Measurements from ENCODE around the gene GALK2. TPM values are rescaled to one million over a fixed set of nuclear protein-coding genes. Genes with fewer than 3 reads are reported as not detected.

The GALK2 gene
- total RNA-seq, result 10 to 100 TPM; 26.9 to 37.7 (median 30.2) TPM
- polyA plus RNA-seq, result 19.2 TPM
- long read RNA-seq, donor 1, full-length matches to known transcripts, result 26 of 44 reads
- long read RNA-seq, donor 1, partial matches to known transcripts, result 3 of 44 reads
- long read RNA-seq, donor 1, other reads (novel, unspliced or antisense), result 15 of 44 reads
- long read RNA-seq, donor 2, full-length matches to known transcripts, result 14 of 25 reads
- long read RNA-seq, donor 2, partial matches to known transcripts, result 0 of 25 reads
- long read RNA-seq, donor 2, other reads (novel, unspliced or antisense), result 11 of 25 reads
- long read RNA-seq, donor 3, full-length matches to known transcripts, result 36 of 96 reads
- long read RNA-seq, donor 3, partial matches to known transcripts, result 1 of 96 reads
- long read RNA-seq, donor 3, other reads (novel, unspliced or antisense), result 59 of 96 reads
- long read RNA-seq, donor 4, full-length matches to known transcripts, result 2 of 13 reads
- long read RNA-seq, donor 4, partial matches to known transcripts, result 3 of 13 reads
- long read RNA-seq, donor 4, other reads (novel, unspliced or antisense), result 8 of 13 reads

DNA sequence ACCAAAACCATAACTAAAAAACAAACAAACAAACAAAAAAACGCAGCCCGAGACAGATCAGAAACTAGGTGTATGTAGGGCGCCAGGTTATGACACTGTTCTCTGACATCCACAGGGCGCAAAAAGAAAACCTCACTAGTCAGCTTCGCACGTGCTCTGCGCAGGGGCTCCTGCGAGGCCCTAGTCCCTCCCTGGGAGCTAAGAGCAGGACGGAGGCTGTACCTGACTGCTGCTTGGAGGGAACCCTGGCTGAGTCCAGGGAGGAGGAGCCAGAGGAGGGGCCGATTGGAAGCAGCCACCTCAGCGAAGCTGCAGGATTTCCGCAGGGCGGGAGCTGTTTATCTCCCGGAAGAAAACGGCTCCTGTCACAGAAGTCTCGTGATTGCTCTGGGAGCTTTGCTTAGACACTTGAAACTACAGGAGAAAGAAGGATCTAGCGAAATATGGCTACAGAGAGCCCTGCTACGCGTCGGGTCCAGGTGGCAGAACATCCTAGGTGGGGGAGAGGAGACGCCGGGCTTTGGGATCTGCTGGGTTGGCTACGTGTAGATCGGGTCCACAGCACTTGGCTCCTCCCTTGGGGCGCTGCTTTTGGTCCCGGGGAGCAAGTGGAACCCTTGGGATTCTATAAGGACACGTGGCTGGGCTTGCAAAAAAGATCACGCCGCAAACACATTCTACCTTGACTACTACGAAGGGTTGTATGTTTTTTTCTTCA is at the start of gene GALK2:
Gene GALK2, plus strand, starts transcription at position 368 of the 718 bp plus-strand sequence. Its CDS starts 76 bp downstream, at position 444.
- Histone ChIP-seq H3K4me3 (ENCODE audit: low read length) (peak within 1 kb of the TSS; percentile 94), H3K9me3 (ENCODE audit: control insufficient read depth, low read length) (no peaks in the 10 kb centered on the region), H3K27ac (ENCODE audit: low read length) (peak within 1 kb of the TSS; percentile 96), H3K4me1 (ENCODE audit: control insufficient read depth, insufficient read depth, low read length) (no peaks in the 10 kb centered on the region), H3K27me3 (ENCODE audit: control insufficient read depth, insufficient read depth) (no peaks in the 10 kb centered on the region)
- WGBS, result 5% methylated on average over 30 of the region's 30 CpGs
- DNase-seq (peak; percentile 85 to 91 (median 88)), ATAC-seq (peak; percentile 99 to 100)
- intact Hi-C loops (cut with DNase I), result no loop called here

- Histone ChIP-seq H3K4me1 (ENCODE audit: control insufficient read depth, insufficient read depth, low read length) (no peaks in the 10 kb centered on the region), H3K4me3 (ENCODE audit: low read length) (no peak overlapping the region), H3K27me3 (ENCODE audit: control insufficient read depth, insufficient read depth) (no peaks in the 10 kb centered on the region), H3K27ac (ENCODE audit: low read length) (no peak overlapping the region), H3K9me3 (ENCODE audit: control insufficient read depth, low read length) (no peaks in the 10 kb centered on the region)
- WGBS, result 67% methylated on average over 4 of the region's 4 CpGs
- DNase-seq (no peak), ATAC-seq (no peak)
- intact Hi-C loops (cut with DNase I), result loop anchor here in 1 of 4 donors (10.0 kb wide), 1 partner anchor 106 kb away; no protein-coding TSS in a partner anchor
These were observed 49.2 kb upstream of the GALK2 start for GRCh38 chr15:49120832-49121231.

DNA sequence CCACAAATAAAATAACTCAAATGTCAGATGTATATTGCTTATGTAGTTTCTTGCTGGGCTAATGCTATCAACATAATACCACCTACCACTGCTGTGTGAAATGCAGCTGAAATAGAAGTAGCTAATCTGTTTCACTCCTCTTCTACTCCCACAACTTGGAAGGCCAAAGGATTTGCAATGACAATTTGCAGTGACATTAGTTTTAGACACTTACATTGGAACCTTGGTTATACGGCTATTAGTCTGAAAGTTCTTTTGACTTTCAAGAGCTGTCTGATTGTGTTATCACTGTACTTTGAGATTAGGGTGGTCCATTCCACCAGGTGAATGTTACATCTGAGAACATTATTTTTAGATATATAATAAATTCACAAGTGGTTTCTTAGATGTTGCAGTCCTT is 48.1 kb upstream of the GALK2 start:
- H3K27ac ChIP-seq (ENCODE audit: low read length), result no peak overlapping the region
- ATAC-seq (no peak), DNase-seq (no peak)
- no peak overlapping the region for H3K4me3 ChIP-seq (ENCODE audit: low read length)
- intact Hi-C loops (cut with DNase I), result loop anchor here in 1 of 4 donors (10.0 kb wide), 1 partner anchor 107 kb away; no protein-coding TSS in a partner anchor
- no peaks in the 10 kb centered on the region for H3K9me3 ChIP-seq (ENCODE audit: control insufficient read depth, low read length)
- WGBS, result 69% methylated on average over 1 of the region's 1 CpG
- no peaks in the 10 kb centered on the region for H3K27me3 ChIP-seq (ENCODE audit: control insufficient read depth, insufficient read depth)
- H3K4me1 ChIP-seq (ENCODE audit: control insufficient read depth, insufficient read depth, low read length), result no peaks in the 10 kb centered on the region

DNA sequence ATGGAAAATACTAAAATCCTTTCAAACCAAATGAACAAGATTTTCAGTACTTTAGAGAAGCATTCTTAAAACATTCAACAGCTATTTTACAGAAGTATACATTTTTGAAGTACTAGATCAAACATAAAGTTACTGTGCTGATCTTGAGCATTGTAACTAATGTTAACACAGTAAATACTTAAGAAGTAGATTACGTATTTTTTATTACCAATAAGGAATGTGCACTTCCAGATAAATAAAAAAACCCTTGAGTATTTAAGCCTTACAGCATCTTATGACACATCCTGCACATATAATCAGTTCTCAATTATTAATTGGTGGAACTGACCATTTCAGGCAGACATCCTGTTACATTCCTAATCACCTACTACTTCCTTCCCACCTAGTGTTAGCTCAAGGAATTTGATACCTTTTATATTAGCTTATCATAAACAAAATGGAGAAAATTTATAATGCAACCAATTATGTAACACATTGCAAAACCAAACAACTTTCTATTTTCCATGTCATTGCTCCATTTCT is 47.4 kb upstream of the GALK2 start:
- H3K27me3 ChIP-seq (ENCODE audit: control insufficient read depth, insufficient read depth), result no peaks in the 10 kb centered on the region
- H3K4me1 ChIP-seq (ENCODE audit: control insufficient read depth, insufficient read depth, low read length), result no peaks in the 10 kb centered on the region
- no peaks in the 10 kb centered on the region for H3K9me3 ChIP-seq (ENCODE audit: control insufficient read depth, low read length)
- DNase-seq (no peak), ATAC-seq (no peak)
- intact Hi-C loops (cut with DNase I), result loop anchor here in 1 of 4 donors (10.0 kb wide), 1 partner anchor 108 kb away; no protein-coding TSS in a partner anchor
- no peak overlapping the region for H3K27ac ChIP-seq (ENCODE audit: low read length)
- no peak overlapping the region for H3K4me3 ChIP-seq (ENCODE audit: low read length)
- 64% methylated on average over 1 of the region's 1 CpG for WGBS

- Histone ChIP-seq H3K27ac (ENCODE audit: low read length) (no peak overlapping the region), H3K9me3 (ENCODE audit: control insufficient read depth, low read length) (no peaks in the 10 kb centered on the region), H3K4me1 (ENCODE audit: control insufficient read depth, insufficient read depth, low read length) (no peaks in the 10 kb centered on the region), H3K27me3 (ENCODE audit: control insufficient read depth, insufficient read depth) (no peaks in the 10 kb centered on the region), H3K4me3 (ENCODE audit: low read length) (no peak overlapping the region)
- DNase-seq (no peak), ATAC-seq (no peak)
- 60% methylated on average over 2 of the region's 2 CpGs for WGBS
- intact Hi-C loops (cut with DNase I), result loop anchor here in 1 of 4 donors (10.0 kb wide), 1 partner anchor 110 kb away; no protein-coding TSS in a partner anchor
These were observed 45.7 kb upstream of the GALK2 start for GRCh38 chr15:49124371-49124770.

GRCh38 chr15:49131403-49131802 is 38.6 kb upstream of the GALK2 start:
- Histone ChIP-seq H3K27ac (ENCODE audit: low read length) (no peak overlapping the region), H3K27me3 (ENCODE audit: control insufficient read depth, insufficient read depth) (no peaks in the 10 kb centered on the region), H3K9me3 (ENCODE audit: control insufficient read depth, low read length) (no peaks in the 10 kb centered on the region), H3K4me3 (ENCODE audit: low read length) (no peak overlapping the region), H3K4me1 (ENCODE audit: control insufficient read depth, insufficient read depth, low read length) (no peaks in the 10 kb centered on the region)
- no peak for DNase-seq
- ATAC-seq, result peak in 1 of 2 donors; percentile 26
- intact Hi-C loops (cut with DNase I), result loop anchor here in 1 of 4 donors (10.0 kb wide), 1 partner anchor 107 kb away; no protein-coding TSS in a partner anchor
- 62% methylated on average over 3 of the region's 3 CpGs for WGBS

DNA sequence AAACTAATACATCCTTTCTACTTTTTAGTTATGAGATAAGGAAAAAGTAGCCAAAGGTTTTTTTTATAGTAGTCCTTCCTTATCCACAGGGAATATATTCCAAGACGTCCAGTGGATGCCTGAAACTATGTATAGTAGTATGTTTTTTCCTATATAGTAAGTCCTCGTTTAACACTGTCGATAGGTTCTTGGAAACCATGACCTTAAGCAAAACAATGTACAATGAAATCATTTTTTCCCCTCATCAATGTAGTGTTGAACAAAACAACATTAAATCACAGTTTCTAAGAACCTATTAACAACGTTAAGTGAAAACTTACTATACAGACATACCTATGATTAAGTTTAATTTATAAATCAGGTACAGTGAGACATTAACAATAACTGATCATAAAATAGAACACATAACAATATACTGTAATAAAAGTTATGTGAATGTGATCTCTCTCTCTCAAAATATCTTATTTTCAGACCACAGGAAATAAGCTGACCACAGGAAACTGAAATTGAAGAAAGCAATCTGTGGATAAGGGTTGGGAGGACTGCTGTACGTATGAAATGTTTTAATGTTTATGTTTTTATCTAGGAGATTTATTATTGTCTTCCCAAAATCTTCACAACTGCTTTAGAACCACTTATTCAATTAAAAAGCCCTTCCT is 35.2 kb upstream of the GALK2 start:
- ATAC-seq (no peak), DNase-seq (no peak)
- Histone ChIP-seq H3K27me3 (ENCODE audit: control insufficient read depth, insufficient read depth) (no peaks in the 10 kb centered on the region), H3K4me3 (ENCODE audit: low read length) (no peak overlapping the region), H3K27ac (ENCODE audit: low read length) (no peak overlapping the region), H3K9me3 (ENCODE audit: control insufficient read depth, low read length) (no peaks in the 10 kb centered on the region), H3K4me1 (ENCODE audit: control insufficient read depth, insufficient read depth, low read length) (no peaks in the 10 kb centered on the region)
- intact Hi-C loops (cut with DNase I), result loop anchor here in 1 of 4 donors (10.0 kb wide), 1 partner anchor 110 kb away; no protein-coding TSS in a partner anchor
- 56% methylated on average over 5 of the region's 5 CpGs for WGBS

GRCh38 chr15:49135342-49135857 is 34.6 kb upstream of the GALK2 start:
- no peak overlapping the region for H3K27ac ChIP-seq (ENCODE audit: low read length)
- 52% methylated on average over 2 of the region's 2 CpGs for WGBS

DNA sequence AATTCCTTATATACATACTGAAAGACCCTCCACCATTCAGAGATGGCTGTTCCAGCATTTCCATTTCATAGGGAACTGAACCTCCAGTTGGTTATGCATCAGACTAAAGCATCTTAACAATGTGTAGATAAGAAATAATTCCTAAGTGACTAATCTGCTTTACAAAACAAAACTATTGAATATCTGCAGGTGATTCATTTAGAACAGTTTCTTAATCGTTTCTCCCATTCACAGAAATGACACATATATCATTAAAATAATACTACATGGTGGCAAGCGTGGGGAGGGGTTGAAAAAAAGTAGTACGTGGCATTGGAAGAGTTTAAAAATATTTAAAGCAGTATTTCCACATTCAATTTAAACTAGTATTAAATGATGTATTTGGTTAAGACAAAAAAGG is 34.1 kb upstream of the GALK2 start:
- H3K4me1 ChIP-seq (ENCODE audit: control insufficient read depth, insufficient read depth, low read length), result no peaks in the 10 kb centered on the region
- no peak overlapping the region for H3K4me3 ChIP-seq (ENCODE audit: low read length)
- H3K27ac ChIP-seq (ENCODE audit: low read length), result no peak overlapping the region
- DNase-seq (no peak), ATAC-seq (no peak)
- intact Hi-C loops (cut with DNase I), result loop anchor here in 1 of 4 donors (10.0 kb wide), 1 partner anchor 111 kb away; no protein-coding TSS in a partner anchor
- H3K27me3 ChIP-seq (ENCODE audit: control insufficient read depth, insufficient read depth), result no peaks in the 10 kb centered on the region
- WGBS, result 78% methylated on average over 3 of the region's 3 CpGs
- no peaks in the 10 kb centered on the region for H3K9me3 ChIP-seq (ENCODE audit: control insufficient read depth, low read length)

More at GRCh38 chr15:49135342-49135857, 34.6 kb upstream of the GALK2 start:
- Histone ChIP-seq H3K4me3 (ENCODE audit: low read length) (no peak overlapping the region), H3K27me3 (ENCODE audit: control insufficient read depth, insufficient read depth) (no peaks in the 10 kb centered on the region), H3K9me3 (ENCODE audit: control insufficient read depth, low read length) (no peaks in the 10 kb centered on the region), H3K4me1 (ENCODE audit: control insufficient read depth, insufficient read depth, low read length) (no peaks in the 10 kb centered on the region)
- ATAC-seq, result no peak
- DNase-seq, result no peak
- intact Hi-C loops (cut with DNase I), result loop anchor here in 1 of 4 donors (10.0 kb wide), 1 partner anchor 111 kb away; no protein-coding TSS in a partner anchor

DNA sequence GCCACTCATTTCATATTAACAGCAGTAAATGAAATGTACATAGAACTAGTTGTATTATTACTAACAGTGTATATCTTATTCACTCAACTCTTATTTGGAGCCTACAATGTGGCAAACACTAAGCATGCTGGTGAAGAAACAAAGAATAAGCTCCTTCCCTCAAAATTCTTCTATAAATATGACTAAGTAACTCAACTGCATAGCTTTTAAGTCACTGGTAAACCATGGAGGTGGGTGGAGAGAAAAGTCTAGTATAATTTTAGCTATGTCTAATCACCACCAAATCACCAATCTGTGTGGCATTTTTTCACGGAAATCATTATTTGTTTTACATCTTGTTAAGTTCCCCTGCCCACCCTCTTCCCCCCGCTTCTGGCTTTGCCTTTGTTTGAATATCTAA is 32.2 kb upstream of the GALK2 start:
- Histone ChIP-seq H3K4me3 (ENCODE audit: low read length) (no peak overlapping the region), H3K9me3 (ENCODE audit: control insufficient read depth, low read length) (no peaks in the 10 kb centered on the region), H3K4me1 (ENCODE audit: control insufficient read depth, insufficient read depth, low read length) (no peaks in the 10 kb centered on the region), H3K27me3 (ENCODE audit: control insufficient read depth, insufficient read depth) (no peaks in the 10 kb centered on the region), H3K27ac (ENCODE audit: low read length) (no peak overlapping the region)
- no peak for ATAC-seq
- DNase-seq, result no peak
- intact Hi-C loops (cut with DNase I), result loop anchor here in 1 of 4 donors (10.0 kb wide), 1 partner anchor 113 kb away; no protein-coding TSS in a partner anchor
- 81% methylated on average over 2 of the region's 2 CpGs for WGBS

Measured in right cardiac atrium (tissue), 5 donors.